ENCODE results near the gene KCNMA1. TPM values are rescaled to one million over a fixed set of nuclear protein-coding genes. Genes with fewer than 3 reads are reported as not detected.
"Not testable (repeated sequence)": the region's sequence is repeated elsewhere in the genome, so short reads cannot be mapped to it uniquely, and the experiment has no call there.

The KCNMA1 gene
- total RNA-seq, 1 donor from 2014 or later = 0.17 TPM

GRCh38 chr10:77605466-77605865 lies 32.1 kb downstream of the KCNMA1 start:
- intact Hi-C loops (cut with micrococcal nuclease) = no loop called here

- intact Hi-C loops (cut with micrococcal nuclease) = no loop called here
Measured at GRCh38 chr10:77604941-77605351, 32.7 kb downstream of the KCNMA1 start.

- intact Hi-C loops (cut with micrococcal nuclease) = no loop called here
Measured at GRCh38 chr10:77604063-77604462, 33.5 kb downstream of the KCNMA1 start.

GRCh38 chr10:77603534-77603927 lies 34.1 kb downstream of the KCNMA1 start:
- intact Hi-C loops (cut with micrococcal nuclease) = no loop called here

- intact Hi-C loops (cut with micrococcal nuclease) = no loop called here
Measured at GRCh38 chr10:77602913-77603533, 34.6 kb downstream of the KCNMA1 start.

GRCh38 chr10:77602231-77602912 lies 35.2 kb downstream of the KCNMA1 start:
- intact Hi-C loops (cut with micrococcal nuclease) = no loop called here

- intact Hi-C loops (cut with micrococcal nuclease) = no loop called here
Measured at GRCh38 chr10:77601488-77601887, 36.1 kb downstream of the KCNMA1 start.

GRCh38 chr10:77600640-77601039 lies 37.0 kb downstream of the KCNMA1 start:
- intact Hi-C loops (cut with micrococcal nuclease) = no loop called here

- intact Hi-C loops (cut with micrococcal nuclease) = no loop called here
Measured at GRCh38 chr10:77599651-77600050, 38.0 kb downstream of the KCNMA1 start.

- intact Hi-C loops (cut with micrococcal nuclease) = no loop called here
Measured at GRCh38 chr10:77598606-77599005, 39.0 kb downstream of the KCNMA1 start.

- intact Hi-C loops (cut with micrococcal nuclease) = no loop called here
Measured at GRCh38 chr10:77597560-77597959, 40.0 kb downstream of the KCNMA1 start.

GRCh38 chr10:77594471-77594783 lies 43.2 kb downstream of the KCNMA1 start:
- intact Hi-C loops (cut with micrococcal nuclease) = no loop called here

GRCh38 chr10:77593771-77594470 lies 43.7 kb downstream of the KCNMA1 start:
- intact Hi-C loops (cut with micrococcal nuclease) = no loop called here

- intact Hi-C loops (cut with micrococcal nuclease) = no loop called here
Measured at GRCh38 chr10:77592946-77593636, 44.5 kb downstream of the KCNMA1 start.

GRCh38 chr10:77592510-77592909 lies 45.1 kb downstream of the KCNMA1 start:
- intact Hi-C loops (cut with micrococcal nuclease) = no loop called here

- intact Hi-C loops (cut with micrococcal nuclease) = no loop called here
Measured at GRCh38 chr10:77591238-77591880, 46.2 kb downstream of the KCNMA1 start.

- intact Hi-C loops (cut with micrococcal nuclease) = no loop called here
Measured at GRCh38 chr10:77590344-77591237, 47.0 kb downstream of the KCNMA1 start.

- intact Hi-C loops (cut with micrococcal nuclease) = not testable (repeated sequence)
Measured at GRCh38 chr10:77589703-77590102, 47.9 kb downstream of the KCNMA1 start.

- intact Hi-C loops (cut with micrococcal nuclease) = no loop called here
Measured at GRCh38 chr10:77588886-77589285, 48.7 kb downstream of the KCNMA1 start.

- intact Hi-C loops (cut with micrococcal nuclease) = no loop called here
Measured at GRCh38 chr10:77587416-77587790, 50.2 kb downstream of the KCNMA1 start.

Measured in T-helper 1 cell treated with Interleukin-12 subunit alpha and Interleukin-12 subunit beta and Interleukin-4 antibody, amounts not matched to agents 30 ng/mL and 1 ng/mL, for 36 hours (primary cell).